ENCODE results near the gene CPNE5. TPM values are rescaled to one million over a fixed set of nuclear protein-coding genes. Genes with fewer than 3 reads are reported as not detected.

CPNE5 gene
- total and polyA plus RNA-seq, 3 donors from 2014 or later: 44.2 to 137 (median 97.8) TPM

DNA sequence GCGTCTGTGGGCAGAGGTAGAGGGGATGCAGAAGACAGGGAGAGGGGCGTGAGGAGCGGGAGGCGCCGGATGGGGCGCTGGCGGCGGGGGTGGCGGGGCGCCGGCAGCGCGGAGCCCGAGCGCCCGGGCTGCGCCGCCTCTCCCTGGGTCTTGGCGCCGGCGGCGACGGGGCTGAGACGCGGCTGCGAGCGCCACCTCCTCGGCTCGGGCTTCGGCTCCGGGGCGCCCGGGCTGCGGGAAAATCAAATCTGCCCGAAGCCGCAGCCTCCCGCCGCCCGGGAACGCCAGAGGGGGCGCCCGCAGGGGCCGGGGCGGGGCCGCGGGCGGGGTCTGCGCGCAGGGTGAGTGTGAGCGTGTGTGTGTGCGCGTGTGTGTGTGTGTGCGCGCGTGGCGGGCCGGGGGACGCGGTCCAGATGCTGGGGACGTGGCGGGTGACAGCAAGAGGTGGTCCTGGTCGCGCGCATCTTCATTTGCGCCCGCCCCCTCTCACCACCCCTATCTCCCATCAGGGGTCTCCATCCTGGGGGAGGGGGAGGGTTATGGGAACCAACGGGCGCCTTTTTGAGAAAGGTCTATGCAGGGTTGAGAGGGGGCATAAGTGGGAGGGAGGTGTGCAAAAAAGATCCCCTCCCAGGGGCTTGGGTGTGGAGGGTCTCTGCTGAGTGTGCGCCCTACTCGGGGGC is 646 bp upstream of the CPNE5 start:
- Histone ChIP-seq H3K9me3 (no peaks in the 10 kb centered on the region), H3K4me3 (peak overlapping the region; percentile 53 to 72), H3K27ac (peak overlapping the region; percentile 71 to 87), H3K36me3 (ENCODE audit: low read depth, missing control alignments) (no peaks in the 10 kb centered on the region), H3K27me3 (no peaks in the 10 kb centered on the region), H3K4me1 (peaks cover 24% of the 10 kb centered on the region)
- intact Hi-C loops (cut with DNase I; ENCODE audit: low total_unique reads): no loop called here
- no peak for DNase-seq
- TF ChIP-seq POLR2A (IDR thresholded peaks at IDR 0.05) (no peak), CTCF (IDR thresholded peaks at IDR 0.05) (peak in 2 of 3 experiments; percentile 11 to 26)
- 1 to 2% methylated on average over 34 to 50 of the region's 70 CpGs for WGBS, 2 donors

DNA sequence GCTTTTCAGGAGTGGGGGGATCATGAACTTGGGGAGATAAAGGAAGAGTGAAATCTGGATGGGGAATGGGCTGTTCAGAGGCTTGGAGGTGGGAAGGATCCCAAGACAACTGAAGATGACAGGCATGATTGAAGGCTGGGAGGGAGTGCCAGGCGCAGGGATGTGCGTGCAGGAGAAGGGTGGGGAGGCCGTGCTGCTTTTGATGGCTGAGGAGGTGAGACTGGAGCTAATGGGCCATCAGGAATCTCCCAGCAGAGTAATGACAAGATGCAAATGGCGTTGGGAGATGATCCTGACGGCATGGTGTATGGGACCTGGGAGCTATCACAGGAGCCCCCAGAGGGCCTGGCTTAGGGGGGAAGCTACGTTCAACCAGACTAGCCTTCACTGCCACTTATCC is 1.6 kb downstream of the CPNE5 start:
- 66 to 78% methylated on average over 6 of the region's 6 CpGs for WGBS, 2 donors
- Histone ChIP-seq H3K27me3 (no peaks in the 10 kb centered on the region), H3K4me3 (no peak overlapping the region), H3K4me1 (peaks cover 21% of the 10 kb centered on the region), H3K36me3 (ENCODE audit: low read depth, missing control alignments) (no peaks in the 10 kb centered on the region), H3K27ac (peak overlapping the region in 1 of 2 donors; percentile 55), H3K9me3 (no peaks in the 10 kb centered on the region)
- no peak for DNase-seq
- TF ChIP-seq CTCF (IDR thresholded peaks at IDR 0.05) (no peak), POLR2A (IDR thresholded peaks at IDR 0.05) (no peak)
- intact Hi-C loops (cut with DNase I; ENCODE audit: low total_unique reads): no loop called here

DNA sequence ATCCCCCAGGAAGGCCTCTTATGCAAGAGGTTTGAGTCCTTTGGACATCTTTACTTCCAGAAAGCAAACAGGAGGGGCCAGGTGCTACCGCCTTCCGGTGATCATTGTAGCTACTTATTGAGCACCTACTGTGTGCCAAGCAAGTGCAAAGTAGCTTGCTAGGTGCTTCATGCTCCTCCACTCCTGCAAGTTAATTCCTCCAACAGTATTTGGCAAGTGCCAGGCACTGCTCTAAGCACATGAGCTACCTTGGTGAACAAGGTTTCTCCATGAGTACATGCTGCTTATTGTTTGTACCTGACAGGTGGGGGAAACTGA is 2.3 kb downstream of the CPNE5 start:
- WGBS, 2 donors: 84% methylated on average over 2 of the region's 2 CpGs; no CpG with 5 or more reads in 1 of the 2 donors
- intact Hi-C loops (cut with DNase I; ENCODE audit: low total_unique reads): no loop called here
- no peak for DNase-seq
- Histone ChIP-seq H3K9me3 (no peaks in the 10 kb centered on the region), H3K27me3 (no peaks in the 10 kb centered on the region), H3K4me3 (no peak overlapping the region), H3K4me1 (peaks cover 21% of the 10 kb centered on the region), H3K27ac (no peak overlapping the region), H3K36me3 (ENCODE audit: low read depth, missing control alignments) (no peaks in the 10 kb centered on the region)
- TF ChIP-seq CTCF (IDR thresholded peaks at IDR 0.05): no peak
- TF ChIP-seq POLR2A (IDR thresholded peaks at IDR 0.05): no peak

- Histone ChIP-seq H3K36me3 (ENCODE audit: low read depth, missing control alignments) (no peaks in the 10 kb centered on the region), H3K27me3 (no peaks in the 10 kb centered on the region), H3K27ac (no peak overlapping the region), H3K4me3 (no peak overlapping the region), H3K9me3 (no peaks in the 10 kb centered on the region), H3K4me1 (peaks cover 19% of the 10 kb centered on the region)
- intact Hi-C loops (cut with DNase I; ENCODE audit: low total_unique reads): no loop called here
- TF ChIP-seq POLR2A (IDR thresholded peaks at IDR 0.05) (no peak), CTCF (IDR thresholded peaks at IDR 0.05) (no peak)
- 70 to 73% methylated on average over 3 of the region's 3 CpGs for WGBS, 2 donors
- peak; percentile 46 for DNase-seq
These were observed 2.9 kb downstream of the CPNE5 start for GRCh38 chr6:36836111-36837021.
